Suprapubic skin (tissue), 4 donors: ENCODE results near the gene KYNU.

ENCODE experiments used
- CTCF ChIP-seq, 2 donors: fragments of 200-600 bp in 1 of 2; fragments of 450-650 bp in 1 of 2; sonication (generic) in 1 of 2; IDR thresholded peaks; one replicate each; pipeline ENCODE4 v1.5.1; 2016 to 2019; ENCODE audit warnings: antibody characterized with exemption in 2 of 2, mild to moderate bottlenecking in 1 of 2, moderate library complexity in 1 of 2
- EP300 ChIP-seq: sonication (generic); formaldehyde crosslinking; IDR thresholded peaks from one replicate; pipeline ENCODE4 v1.6.1; 2017; ENCODE audit warnings: antibody characterized with exemption
- POLR2AphosphoS5 ChIP-seq, 3 donors: sonication (generic); formaldehyde crosslinking; IDR thresholded peaks; one replicate each; pipeline ENCODE4 v1.6.1; 2017; ENCODE audit warnings: antibody characterized with exemption in 3 of 3

DNA sequence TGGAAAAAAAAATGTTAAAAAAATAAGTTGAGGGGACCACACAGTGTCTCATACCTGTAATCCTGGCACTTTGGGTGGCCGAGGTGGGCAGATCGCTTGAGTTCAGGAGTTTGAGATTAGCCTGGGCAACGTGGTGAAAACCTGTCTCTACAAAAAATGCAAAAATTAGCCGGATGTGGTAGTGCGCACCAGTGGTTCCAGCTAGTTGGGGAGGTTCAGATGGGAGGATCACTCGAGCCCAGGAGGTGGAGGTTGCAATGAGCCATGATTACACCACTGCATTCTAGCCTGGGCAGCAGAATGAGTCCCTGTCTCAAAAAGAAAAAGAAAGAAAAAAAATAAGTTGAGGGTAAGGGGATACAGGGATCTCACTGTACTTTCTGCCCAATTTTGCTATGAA, 6.1 kb upstream of the KYNU start:
- TF ChIP-seq POLR2AphosphoS5 (IDR thresholded peaks at IDR 0.05), result no peak
- no peak for TF ChIP-seq CTCF (IDR thresholded peaks at IDR 0.05)
- no peak for TF ChIP-seq EP300
